NOMO-1 (cell line): ENCODE results near the gene FOXO3B.
"Not testable (repeated sequence)": the region's sequence is repeated elsewhere in the genome, so short reads cannot be mapped to it uniquely, and the experiment has no call there.

Experiments used
- DNase-seq, 2 experiments: peaks; one replicate each; lab custom pipeline; 2025; ENCODE audit not compliant: unreplicated experiment in 2 of 2; lab: John Stamatoyannopoulos, UW

FOXO3B gene

DNA sequence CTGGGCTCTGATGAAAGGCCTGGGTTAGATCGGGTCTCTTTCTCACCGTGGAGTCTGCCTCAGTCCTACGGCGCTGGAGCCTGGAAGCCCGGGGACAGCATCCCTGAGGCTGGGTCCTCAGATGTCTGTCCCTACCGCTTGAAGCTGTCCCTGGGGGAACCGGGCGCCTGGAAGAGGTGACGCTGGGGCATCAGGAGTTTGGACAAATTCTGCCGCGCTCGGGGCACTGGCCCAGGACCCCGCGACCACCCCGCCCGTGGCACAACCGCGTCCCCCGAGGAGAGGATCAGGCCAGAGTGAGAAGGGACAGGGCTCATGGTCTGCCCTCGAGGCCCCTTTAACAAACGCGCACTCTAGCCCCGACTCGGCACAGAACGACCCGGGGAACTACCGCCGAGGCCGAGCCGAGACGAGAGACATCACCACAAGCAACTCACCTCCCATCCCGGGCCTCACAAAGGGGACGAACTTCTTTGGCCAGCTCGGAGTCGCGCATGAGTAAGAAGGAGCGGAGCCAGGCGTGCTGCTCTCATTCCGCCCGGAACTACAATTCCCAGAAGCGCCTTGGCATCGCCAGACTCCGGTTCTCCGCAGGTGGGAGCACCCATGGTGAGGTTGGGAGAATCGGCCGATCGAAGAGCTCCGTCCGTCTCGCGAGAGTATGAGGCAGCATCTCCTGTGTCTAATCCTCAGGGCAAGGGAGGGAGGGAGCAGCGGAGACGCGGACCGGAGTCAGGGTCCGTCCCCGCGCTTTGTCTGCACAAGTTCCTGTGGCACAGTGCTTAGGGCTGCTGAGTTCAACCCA is at the start of gene FOXO3B:
Gene FOXO3B, minus strand, starts transcription at position 548 of the 805 bp plus-strand sequence. CDS start 663 bp downstream, outside the sequence.
- DNase-seq, result peak; percentile 77 to 82

DNA sequence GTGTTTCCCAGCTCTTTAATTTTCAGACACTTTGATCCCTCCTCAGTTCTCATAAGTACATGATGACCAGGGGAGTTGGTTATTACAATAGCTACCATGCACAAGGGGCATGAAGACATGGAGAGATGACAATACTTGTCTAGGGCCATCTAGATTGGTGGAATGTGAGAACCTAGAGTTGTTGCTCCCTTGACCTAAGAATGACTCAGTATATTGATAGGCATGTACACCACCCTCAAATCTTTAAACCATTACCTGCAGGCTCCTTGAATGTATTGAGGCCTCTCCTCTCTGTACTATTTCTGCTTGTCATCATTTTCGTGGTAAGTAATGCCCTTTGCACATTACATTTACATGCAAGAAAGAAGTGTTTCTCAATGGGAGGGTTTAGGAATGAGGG is 41.4 kb upstream of the FOXO3B start:
- DNase-seq, result not testable (repeated sequence)

DNA sequence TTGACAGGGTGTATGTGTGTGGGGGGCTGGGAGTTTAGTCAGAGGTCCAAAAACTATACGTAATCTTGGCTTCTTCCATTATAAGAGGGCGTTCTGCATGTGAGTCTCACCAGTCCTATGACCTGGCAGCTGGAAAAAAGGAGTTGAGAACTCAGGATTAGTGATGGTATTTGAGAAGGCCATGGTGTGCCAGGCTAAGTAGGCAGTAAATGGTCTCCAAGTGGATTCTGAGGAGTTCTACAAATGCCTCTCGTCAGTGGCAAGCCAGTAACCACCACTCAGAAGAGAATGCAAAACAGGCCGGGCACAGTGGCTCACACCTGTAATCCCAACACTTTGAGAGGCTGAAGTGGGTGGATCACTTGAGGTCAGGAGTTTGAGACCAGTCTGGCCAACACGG is 40.5 kb upstream of the FOXO3B start:
- not testable (repeated sequence) for DNase-seq

DNA sequence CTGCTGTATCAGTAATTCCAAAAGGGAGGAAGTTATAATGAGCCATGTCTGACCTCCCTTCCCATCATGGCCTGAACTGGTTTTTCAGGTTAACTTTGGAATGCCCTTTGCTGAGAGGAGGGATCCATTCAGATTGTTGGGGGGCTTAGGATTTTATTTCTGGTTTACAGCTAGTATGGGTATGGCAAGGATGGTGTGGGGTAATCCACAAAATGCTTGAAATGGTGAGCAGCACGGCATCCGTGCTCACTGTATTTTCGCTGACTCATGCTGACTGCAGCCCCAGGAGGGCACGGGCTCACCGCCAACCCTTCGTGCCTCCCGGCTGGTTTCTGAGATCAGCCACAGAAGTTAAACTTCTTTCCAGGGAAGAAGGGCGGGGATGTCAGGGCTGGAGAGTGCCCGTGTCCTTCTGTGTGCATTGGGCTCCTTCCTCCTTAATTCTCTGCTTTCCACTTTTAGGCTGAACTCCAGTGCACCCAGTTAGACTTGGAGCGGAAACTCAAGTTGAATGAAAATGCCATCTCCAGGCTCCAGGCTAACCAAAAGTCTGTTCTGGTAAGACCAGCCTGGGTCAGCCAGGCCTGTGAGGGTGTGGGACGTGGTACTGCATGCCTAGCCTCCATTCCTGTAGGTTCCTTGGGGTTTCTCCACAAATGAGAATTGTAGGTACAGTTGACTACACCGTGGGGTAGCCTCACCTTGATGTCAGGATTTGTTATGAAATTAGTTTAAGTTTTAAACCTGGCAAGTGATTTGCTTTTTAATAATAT is 39.8 kb upstream of the FOXO3B start:
- DNase-seq, result not testable (repeated sequence)

DNA sequence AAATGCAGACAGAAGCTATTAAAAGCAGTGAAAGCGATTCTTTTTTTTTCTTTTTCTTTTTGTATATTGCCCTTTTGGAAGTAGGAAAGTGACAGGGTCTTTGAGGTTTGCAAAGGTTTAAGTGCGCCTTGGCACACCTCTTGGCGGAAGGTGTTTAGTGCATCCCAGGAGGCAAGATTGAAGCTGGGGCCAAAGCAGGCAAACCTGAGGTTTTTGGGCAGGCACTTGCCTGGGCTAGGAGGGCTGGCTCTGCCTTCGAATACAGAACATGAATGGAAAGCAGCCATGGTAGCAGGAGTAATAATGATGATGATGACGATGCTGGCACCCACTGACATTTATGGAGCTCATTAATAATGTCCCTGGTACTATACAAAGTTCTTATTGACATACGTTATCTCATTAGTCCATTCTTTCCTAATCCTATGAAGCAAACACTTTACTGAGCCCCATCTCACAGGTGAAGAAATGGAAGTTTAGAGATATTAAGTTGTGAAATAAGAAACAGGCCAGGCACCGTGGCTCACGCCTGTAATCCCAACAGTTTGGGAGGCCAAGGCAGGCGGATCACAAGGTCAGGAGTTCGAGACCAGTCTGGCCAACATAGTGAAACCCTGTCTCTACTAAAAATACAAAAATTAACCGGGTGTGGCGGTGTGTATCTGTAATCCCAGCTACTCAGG is 37.5 kb upstream of the FOXO3B start:
- DNase-seq, result not testable (repeated sequence)

DNA sequence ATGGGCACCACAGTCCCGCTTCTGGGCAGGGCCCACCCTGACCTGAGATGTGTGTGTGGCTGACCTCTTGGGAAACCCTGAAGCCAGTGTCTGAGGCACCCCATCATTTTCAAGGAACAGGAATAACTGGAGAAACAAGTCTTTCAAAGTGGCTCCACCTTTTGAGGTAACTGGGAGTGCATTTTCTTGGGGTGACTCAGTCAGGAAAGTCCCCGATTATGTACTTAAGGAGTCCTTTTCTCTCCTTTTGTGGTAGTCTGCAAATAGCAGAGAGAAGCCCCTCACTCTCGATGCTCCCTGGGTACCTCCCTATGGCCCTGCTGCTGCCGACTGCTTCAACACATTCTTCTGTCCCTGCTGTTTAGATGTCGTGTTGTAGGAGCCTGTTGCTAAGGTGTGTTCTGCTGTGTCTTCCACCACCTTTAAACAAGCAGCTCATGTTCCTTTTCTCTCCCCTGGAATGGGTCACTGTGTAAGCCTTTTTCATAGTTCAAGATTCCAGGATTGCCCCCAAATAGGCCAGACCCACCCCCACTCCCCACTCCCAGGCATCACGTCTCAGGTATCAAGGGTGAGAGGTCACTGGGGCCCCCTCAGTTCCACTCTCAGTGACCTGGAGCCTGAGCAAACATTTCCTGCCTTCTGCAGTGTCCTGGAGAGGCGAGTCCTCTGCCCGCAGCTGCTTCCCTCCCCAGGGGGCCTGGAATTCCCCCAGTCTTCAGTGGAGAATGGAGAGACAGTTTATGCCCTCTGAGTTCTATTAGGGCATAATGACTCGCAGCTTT is 36.7 kb upstream of the FOXO3B start:
- DNase-seq, result not testable (repeated sequence)

DNA sequence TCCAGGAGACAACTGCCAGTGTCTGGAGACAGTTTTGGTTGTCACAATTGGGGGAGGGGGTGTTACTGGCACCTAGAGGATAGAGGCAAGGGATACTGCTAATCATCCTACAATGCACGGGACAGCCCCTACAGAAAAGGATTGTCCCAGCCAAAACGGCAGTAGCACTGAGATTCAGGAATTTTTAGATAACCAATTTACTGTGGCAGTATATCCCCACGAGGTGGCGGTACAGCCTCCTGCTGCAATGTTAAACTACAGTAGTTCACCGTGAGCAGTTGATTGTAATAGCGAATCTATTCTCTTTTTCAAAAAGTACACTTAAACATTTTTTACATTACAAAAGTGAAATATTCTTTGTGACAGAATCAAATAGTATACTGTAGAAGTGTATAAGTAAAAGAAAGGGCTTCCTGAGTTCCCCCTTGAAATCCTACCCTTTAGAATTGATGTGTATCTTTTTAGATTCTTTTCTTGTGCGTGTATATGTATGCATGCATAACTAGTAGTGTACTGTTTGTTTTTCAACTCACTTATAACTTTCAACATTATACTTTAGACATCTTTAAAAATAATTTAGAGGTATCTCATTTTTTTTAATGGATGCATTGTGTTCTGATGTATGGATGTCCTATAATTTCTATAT is 30.4 kb upstream of the FOXO3B start:
- peak in 1 of 2 experiments; percentile 21 for DNase-seq

DNA sequence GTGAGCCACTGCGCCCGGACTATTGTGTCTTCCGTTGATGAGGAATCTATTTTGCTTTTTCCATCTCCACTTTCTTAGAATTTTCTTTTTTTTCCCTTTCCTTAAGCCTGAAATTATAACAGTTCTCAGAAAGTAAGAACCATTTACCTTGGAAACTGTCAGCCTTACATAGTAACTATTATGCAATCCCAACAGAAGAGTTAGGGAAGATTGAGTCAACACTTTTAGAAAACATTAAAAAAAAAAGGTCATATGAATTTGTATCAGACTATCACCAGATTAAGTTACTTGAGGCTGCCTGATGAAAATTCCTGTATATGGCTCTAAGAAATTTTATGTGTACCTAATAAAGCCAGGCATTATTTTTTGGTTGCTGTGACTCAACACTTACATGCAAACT is 26.1 kb upstream of the FOXO3B start:
- DNase-seq, result not testable (repeated sequence)

DNA sequence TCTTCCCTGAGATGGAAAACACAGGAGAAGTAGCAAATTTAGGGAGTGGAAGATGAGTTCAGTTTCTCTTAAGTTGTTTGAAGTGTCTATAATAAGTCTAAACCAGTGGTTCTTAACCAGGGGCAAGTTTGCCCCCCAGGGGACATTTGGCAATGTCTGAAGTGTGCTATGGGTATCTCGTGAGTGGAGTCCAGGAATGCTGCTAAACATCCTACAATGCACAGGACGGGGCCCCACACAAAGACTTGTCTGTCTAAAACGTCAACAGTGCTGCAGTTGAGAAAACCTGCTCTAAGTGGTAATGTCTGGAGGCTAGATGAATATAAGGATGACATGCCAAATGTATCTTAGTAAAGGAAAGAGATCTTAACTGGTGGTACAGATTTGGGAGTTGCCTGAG is 23.8 kb upstream of the FOXO3B start:
- not testable (repeated sequence) for DNase-seq

DNA sequence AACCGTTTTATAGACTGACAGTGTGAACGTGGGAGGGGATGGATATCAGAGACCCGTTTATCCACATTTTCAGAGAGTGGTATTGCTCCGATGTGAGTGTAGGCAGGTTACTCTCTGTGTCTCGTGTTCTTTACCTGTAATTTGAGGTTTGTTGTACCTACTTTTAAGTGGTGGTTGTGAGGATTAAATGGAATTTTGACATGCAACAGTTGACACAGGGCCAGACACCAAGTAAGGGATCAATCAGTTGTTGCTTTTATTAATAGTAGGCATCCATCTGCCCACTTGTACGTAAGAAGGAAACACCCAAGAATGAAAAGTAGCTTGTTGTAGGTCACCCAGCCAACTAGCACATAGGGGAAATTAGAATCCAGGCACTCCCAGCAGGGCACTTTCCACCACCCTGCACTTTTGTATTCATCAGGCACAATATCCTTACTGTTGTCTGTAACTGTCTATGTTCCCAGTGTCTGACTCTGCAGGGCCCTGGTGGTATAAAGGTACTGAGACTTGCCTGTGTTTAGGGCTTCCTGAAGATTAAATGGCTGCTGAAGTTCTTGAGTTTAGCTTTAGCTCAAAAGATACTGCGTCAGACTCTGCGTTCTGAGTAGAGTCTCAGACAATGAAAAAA is 16.5 kb upstream of the FOXO3B start:
- DNase-seq, result not testable (repeated sequence)

DNA sequence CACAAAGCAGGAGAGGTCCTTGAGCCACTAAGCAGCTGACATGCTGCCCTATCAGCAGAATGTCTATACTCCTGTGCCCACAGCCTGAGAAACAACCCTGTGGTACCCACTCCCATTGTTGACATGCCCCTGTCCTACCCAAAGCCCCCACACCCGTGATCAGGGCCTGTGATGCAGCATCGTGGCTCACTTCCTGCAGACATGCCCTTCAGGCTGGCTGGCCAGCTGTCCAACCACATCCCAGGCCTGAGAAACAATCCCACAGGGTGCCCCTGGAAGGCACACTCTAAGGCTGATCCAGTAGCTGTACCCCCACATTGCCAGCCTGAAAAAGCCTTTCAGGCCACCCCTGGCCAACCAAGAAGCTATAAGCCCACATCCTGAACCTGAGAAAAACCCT is 13.0 kb upstream of the FOXO3B start:
- DNase-seq, result not testable (repeated sequence)

DNA sequence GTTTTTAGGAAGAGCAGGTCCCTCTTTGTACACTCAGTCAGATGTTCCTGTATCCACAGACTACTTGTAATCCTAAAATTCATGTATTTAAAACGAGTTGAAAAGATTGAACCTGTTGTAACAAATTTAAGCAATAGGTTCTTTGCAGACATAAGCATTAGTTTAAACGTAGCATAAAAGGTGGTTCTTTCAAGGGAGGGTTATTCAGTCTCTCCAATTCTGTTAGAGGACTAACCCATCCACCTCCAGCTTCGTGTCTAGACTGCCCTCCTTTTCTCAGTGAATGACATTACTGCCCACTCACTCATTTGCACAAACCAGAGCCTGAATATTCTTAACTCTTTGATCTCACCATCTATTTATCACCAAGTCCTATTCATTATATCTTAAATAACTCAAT is 554 bp upstream of the FOXO3B start:
- not testable (repeated sequence) for DNase-seq

DNA sequence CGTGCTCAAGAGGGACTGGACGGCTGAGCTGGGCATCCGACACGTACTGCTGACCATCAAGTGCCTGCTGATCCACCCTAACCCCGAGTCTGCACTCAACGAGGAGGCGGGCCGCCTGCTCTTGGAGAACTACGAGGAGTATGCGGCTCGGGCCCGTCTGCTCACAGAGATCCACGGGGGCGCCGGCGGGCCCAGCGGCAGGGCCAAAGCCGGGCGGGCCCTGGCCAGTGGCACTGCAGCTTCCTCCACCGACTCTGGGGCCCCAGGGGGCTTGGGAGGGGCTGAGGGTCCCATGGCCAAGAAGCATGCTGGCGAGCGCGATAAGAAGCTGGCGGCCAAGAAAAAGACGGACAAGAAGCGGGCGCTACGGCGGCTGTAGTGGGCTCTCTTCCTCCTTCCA is 4.7 kb downstream of the FOXO3B start:
- DNase-seq, result not testable (repeated sequence)

DNA sequence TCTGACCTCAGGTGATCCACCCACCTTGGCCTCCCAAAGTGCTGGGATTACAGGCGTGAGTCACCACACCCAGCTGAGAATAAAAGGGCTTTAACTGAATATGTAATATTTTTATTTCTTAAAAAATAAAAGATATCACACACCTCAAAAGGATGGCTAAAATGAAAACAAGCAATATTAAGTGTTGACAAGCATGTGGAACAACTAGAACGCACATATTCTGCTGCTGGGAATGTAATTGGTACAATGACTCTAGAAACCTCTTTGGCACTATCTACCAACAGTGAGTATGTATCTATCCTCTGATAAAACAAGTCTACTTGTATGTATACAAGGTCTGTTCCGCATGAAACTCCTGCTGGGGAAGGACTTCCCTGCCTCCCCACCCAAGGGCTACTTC is 5.2 kb downstream of the FOXO3B start:
- DNase-seq, result not testable (repeated sequence)

DNA sequence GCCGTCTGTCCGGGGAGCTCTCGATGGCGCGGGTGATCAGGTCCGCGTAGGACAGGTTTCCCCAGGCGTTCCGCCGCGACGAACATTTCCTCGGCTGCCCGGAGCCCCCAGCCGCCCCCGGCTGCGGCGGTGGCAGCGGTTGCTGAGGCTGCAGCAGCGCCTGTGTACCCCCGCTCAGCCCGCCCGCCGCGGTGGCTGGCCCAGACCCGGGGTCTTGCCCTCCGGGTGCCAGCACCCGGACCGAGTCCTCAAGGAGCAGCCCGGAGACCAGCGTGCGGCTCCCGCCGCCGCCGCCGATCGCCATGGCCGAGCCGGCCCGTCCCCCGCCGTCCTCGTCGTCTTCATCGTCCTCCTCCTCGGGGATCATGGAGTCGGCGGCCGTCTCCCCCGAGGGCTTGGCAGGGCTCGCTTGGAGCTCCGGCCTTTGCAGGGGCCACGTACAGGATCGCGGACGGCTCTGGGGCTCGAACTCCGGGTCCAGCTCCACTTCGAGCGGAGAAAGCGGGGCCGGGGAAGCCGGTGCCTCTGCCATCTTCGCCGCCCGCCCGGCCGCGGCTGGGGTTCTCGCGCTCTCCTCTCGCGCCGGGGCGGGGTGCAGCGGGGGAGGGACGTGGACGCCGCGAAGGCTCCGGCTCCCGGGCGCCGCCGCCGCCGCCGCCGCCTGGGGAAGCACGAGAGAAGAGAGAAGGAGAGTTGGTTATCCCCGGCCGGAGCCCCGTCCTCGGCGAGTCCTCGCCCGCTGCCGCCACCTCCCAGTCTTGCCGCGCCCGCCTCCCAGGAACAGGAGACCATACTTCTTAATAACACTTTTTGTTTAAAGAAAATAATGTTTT is 9.5 kb downstream of the FOXO3B start:
- not testable (repeated sequence) for DNase-seq

DNA sequence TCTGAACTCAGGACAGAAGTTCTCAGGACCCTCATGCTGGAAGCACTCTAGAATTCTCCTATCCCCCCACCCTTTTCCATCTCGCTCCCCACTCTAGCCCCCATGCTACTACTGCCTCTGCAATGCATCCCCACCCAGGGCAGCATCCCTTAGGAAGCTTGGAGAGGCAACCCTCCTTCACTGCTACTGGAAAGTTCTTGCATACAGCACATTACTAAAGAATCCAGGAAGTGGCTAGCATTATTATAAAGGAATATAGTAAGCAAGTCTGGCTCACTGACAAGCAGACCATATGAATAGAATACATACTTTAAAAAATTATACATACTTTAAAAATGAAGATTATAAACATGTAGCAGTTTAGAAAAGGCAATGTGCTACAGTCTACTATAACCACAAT is 13.5 kb downstream of the FOXO3B start:
- not testable (repeated sequence) for DNase-seq

DNA sequence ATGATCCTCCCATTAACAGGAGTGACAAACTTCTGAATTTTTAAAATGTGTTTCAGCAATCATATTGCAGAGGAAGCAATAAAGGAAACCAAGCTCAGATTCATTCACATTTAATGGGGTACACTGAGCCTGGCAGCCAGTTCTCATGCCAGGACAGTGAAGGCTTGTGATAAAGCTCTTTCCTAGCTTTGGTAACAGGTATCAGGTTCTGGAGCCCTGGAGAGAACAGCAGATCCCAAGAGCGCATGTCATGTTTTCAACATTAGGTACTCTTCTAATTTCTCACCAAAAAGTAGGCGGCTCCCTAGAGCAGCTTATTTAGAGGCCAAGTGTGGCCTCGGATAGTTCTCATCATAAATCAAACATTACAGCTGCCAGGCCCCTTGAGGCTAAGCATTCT is 14.6 kb downstream of the FOXO3B start:
- not testable (repeated sequence) for DNase-seq

DNA sequence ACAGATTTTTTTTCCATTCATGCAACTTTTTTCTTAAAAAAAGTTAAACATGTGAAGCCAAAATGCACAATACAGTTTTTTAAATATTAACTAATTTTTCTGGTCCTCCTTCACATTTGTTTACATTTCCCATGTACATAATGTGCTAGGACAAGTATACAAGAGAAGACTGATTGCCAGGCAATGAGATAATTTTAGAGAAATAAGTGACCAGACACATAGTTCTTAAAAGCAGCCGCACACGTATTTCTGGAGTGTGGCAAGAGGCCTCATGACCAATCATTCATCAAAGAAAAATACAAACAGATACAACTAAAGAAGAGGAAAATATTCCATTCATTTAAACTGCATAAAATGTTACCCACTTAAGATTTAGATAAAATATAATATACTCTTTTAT is 15.8 kb downstream of the FOXO3B start:
- DNase-seq, result not testable (repeated sequence)
